ENCODE measurements around the gene IKZF3.

GRCh38 chr17:39709319-39709997 is 154.7 kb downstream of the IKZF3 start:
- TF ChIP-seq CTCF (IDR thresholded peaks at IDR 0.05) (no peak), POLR2A (IDR thresholded peaks at IDR 0.05) (no peak)

Data from thyroid gland (tissue), 4 donors.